H1 (cell line): ENCODE data around the gene ZPR1. TPM values are rescaled to one million over a fixed set of nuclear protein-coding genes. Genes with fewer than 3 reads are reported as not detected.

Source experiments
- CTCF ChIA-PET: fragments of 300-600 bp; sonication (Branson Sonifier 250); formaldehyde crosslinking; loops from one replicate; lab custom pipeline; 2021; ENCODE audit not compliant: partially characterized antibody; lab: Charles Lee
- POLR2A ChIA-PET: fragments of 300-600 bp; sonication (Branson Sonifier 250); formaldehyde crosslinking; loops from one replicate; lab custom pipeline; 2021; ENCODE audit warnings: inconsistent platforms; ENCODE audit not compliant: partially characterized antibody; lab: Charles Lee
- DNase-seq, 2 experiments: peaks; one replicate each; pipeline versions ENCODE4 v3.0.0 to v3.0.0-alpha.2; 2010 to 2022; ENCODE audit warnings: low spot score in 2 of 2, low read depth in 1 of 2, mixed read lengths in 1 of 2
- FAIRE-seq: peaks from 2 replicates; lab custom pipeline; 2011; peaks lifted over from hg19 to GRCh38; lab: Jason Lieb, UNC
- H2AFZ ChIP-seq: 2 replicates; pipeline ENCODE4 v1.8.1; 2012; ENCODE audit warnings: low read length, inconsistent platforms
- H2AK5ac ChIP-seq: 2 replicates; pipeline ENCODE4 v1.6.1; 2013; ENCODE audit warnings: low read depth, low read length
- H2BK120ac ChIP-seq: replicated peaks from 2 replicates; pipeline ENCODE3; 2013; ENCODE audit warnings: low read depth, low read length, inconsistent platforms
- H2BK12ac ChIP-seq: 2 replicates; pipeline ENCODE4 v1.6.1; 2013; ENCODE audit warnings: low read depth, low read length
- H2BK15ac ChIP-seq: 2 replicates; pipeline ENCODE4 v1.6.1; 2013; ENCODE audit warnings: low read length
- H2BK20ac ChIP-seq: 2 replicates; pipeline ENCODE4 v1.6.1; 2013; ENCODE audit warnings: low read length
- H2BK5ac ChIP-seq: 2 replicates; pipeline ENCODE4 v1.6.1; 2013; ENCODE audit warnings: low read depth, low read length
- H3K14ac ChIP-seq: 2 replicates; pipeline ENCODE4 v1.6.1; 2013; ENCODE audit warnings: inconsistent platforms; ENCODE audit not compliant: insufficient read length
- H3K18ac ChIP-seq: 2 replicates; pipeline ENCODE4 v1.6.1; 2013; ENCODE audit warnings: low read length; ENCODE audit errors: extremely low read depth
- H3K23ac ChIP-seq: 2 replicates; pipeline ENCODE4 v1.6.1; 2013; ENCODE audit warnings: inconsistent platforms; ENCODE audit not compliant: insufficient read length
- H3K23me2 ChIP-seq: 2 replicates; pipeline ENCODE4 v1.6.1; 2013; ENCODE audit warnings: low read depth, low read length
- H3K27ac ChIP-seq: 2 replicates; pipeline ENCODE4 v1.6.1; 2011; ENCODE audit warnings: low read depth, low read length, inconsistent platforms
- H3K27me3 ChIP-seq, 4 experiments: replicated peaks in 1 of 4; 1 replicate in 1 of 4; 2 replicates in 3 of 4; pipeline versions ENCODE4 v1.6.1 to v1.8.1; 2011 to 2013; ENCODE audit warnings: low read length in 3 of 4, mild to moderate bottlenecking in 3 of 4, inconsistent platforms in 2 of 4, mixed read lengths in 2 of 4, moderate library complexity in 1 of 4; ENCODE audit not compliant: control insufficient read depth in 3 of 4, insufficient read depth in 3 of 4; ENCODE audit errors: extremely low read depth in 1 of 4
- H3K36me3 ChIP-seq, 4 experiments: 2 replicates each; pipeline versions ENCODE4 v1.6.1 to v1.8.1; 2011 to 2013; ENCODE audit warnings: mild to moderate bottlenecking in 4 of 4, low read length in 3 of 4, moderate library complexity in 2 of 4, control low read depth in 1 of 4, inconsistent platforms in 1 of 4; ENCODE audit not compliant: insufficient read depth in 4 of 4, control insufficient read depth in 2 of 4
- H3K4ac ChIP-seq: replicated peaks from 2 replicates; pipeline ENCODE3; 2013; ENCODE audit warnings: low read length, low read depth, mixed read lengths, inconsistent platforms; ENCODE audit not compliant: insufficient read length
- H3K4me1 ChIP-seq, 4 experiments: replicated peaks in 1 of 4; 1 replicate in 1 of 4; 2 replicates in 3 of 4; pipeline versions ENCODE4 v1.6.1 to v1.8.1; 2011 to 2013; ENCODE audit warnings: low read length in 3 of 4, inconsistent platforms in 2 of 4, mixed read lengths in 1 of 4; ENCODE audit not compliant: insufficient read depth in 4 of 4, control insufficient read depth in 3 of 4
- H3K4me2 ChIP-seq, 2 experiments: 2 replicates each; pipeline versions ENCODE4 v1.6.1 to v1.8.1; 2011 to 2013; ENCODE audit warnings: low read depth in 2 of 2, low read length in 2 of 2, control low read depth in 1 of 2, inconsistent platforms in 1 of 2, mild to moderate bottlenecking in 1 of 2; ENCODE audit not compliant: insufficient read depth in 1 of 2
- H3K4me3 ChIP-seq, 4 experiments: fragments of 200-600, 300-600 bp in 1 of 4; sonication (generic), shearing (Covaris generic), sonication (Bioruptor Twin) in 1 of 4; 2 replicates each; pipeline versions ENCODE4 v1.5.1 to v1.8.1; 2011 to 2016; ENCODE audit warnings: low read length in 4 of 4, low read depth in 3 of 4, control low read depth in 2 of 4, inconsistent platforms in 2 of 4, mild to moderate bottlenecking in 2 of 4, mixed read lengths in 1 of 4, moderate library complexity in 1 of 4; ENCODE audit not compliant: insufficient read depth in 2 of 4; ENCODE audit errors: extremely low read depth in 1 of 4
- H3K56ac ChIP-seq: replicated peaks from 2 replicates; pipeline ENCODE3; 2013; ENCODE audit warnings: low read depth, mild to moderate bottlenecking, mixed read lengths, low read length, inconsistent platforms; ENCODE audit not compliant: insufficient read length
- H3K79me1 ChIP-seq: 2 replicates; pipeline ENCODE4 v1.6.1; 2013; ENCODE audit warnings: low read depth, low read length, control low read depth
- H3K79me2 ChIP-seq, 2 experiments: 2 replicates each; pipeline versions ENCODE4 v1.6.1 to v1.8.1; 2012 to 2013; ENCODE audit warnings: low read length in 2 of 2, mild to moderate bottlenecking in 2 of 2, inconsistent platforms in 1 of 2; ENCODE audit not compliant: insufficient read depth in 2 of 2, control insufficient read depth in 1 of 2
- H3K9ac ChIP-seq, 4 experiments: replicated peaks in 1 of 4; 1 replicate in 1 of 4; 2 replicates in 3 of 4; pipeline versions ENCODE4 v1.6.1 to v1.8.1; 2011 to 2013; ENCODE audit warnings: low read depth in 3 of 4, low read length in 3 of 4, control low read depth in 2 of 4, mild to moderate bottlenecking in 2 of 4, moderate library complexity in 2 of 4, inconsistent platforms in 1 of 4; ENCODE audit errors: extremely low read depth in 1 of 4
- H3K9me3 ChIP-seq, 2 experiments: 2 replicates each; pipeline versions ENCODE4 v1.6.1 to v1.8.1; 2012 to 2013; ENCODE audit warnings: mild to moderate bottlenecking in 2 of 2, moderate library complexity in 2 of 2, control low read depth in 1 of 2, inconsistent platforms in 1 of 2, low read depth in 1 of 2, low read length in 1 of 2, mixed read lengths in 1 of 2; ENCODE audit not compliant: insufficient read depth in 2 of 2
- H4K20me1 ChIP-seq, 2 experiments: replicated peaks in 1 of 2; 2 replicates each; pipeline versions ENCODE3 to v1.8.1; 2011 to 2013; ENCODE audit warnings: inconsistent platforms in 2 of 2, low read length in 2 of 2, mild to moderate bottlenecking in 1 of 2; ENCODE audit not compliant: insufficient read depth in 2 of 2, control insufficient read depth in 1 of 2
- H4K5ac ChIP-seq: 2 replicates; pipeline ENCODE4 v1.6.1; 2013; ENCODE audit warnings: low read length, low read depth, mixed read lengths, inconsistent platforms; ENCODE audit not compliant: insufficient read length
- H4K8ac ChIP-seq: 2 replicates; pipeline ENCODE4 v1.8.0; 2013; ENCODE audit warnings: mild to moderate bottlenecking, moderate library complexity, low read length, inconsistent platforms; ENCODE audit not compliant: insufficient read depth; ENCODE audit errors: extremely low read depth
- H4K91ac ChIP-seq: replicated peaks from 2 replicates; pipeline ENCODE3; 2013; ENCODE audit warnings: low read length, mixed read lengths, inconsistent platforms; ENCODE audit not compliant: insufficient read length
- CBX8 ChIP-seq: fragments of 300-800, 300-1000 bp; sonication (generic); IDR thresholded peaks from 2 replicates; pipeline ENCODE4 v1.7.1; 2016; ENCODE audit warnings: low read depth, low read length, borderline replicate concordance
- KDM1A ChIP-seq: fragments of 200-600, 300-600 bp; sonication (generic); IDR thresholded peaks from 2 replicates; pipeline ENCODE4 v1.7.1; 2016; ENCODE audit warnings: mild to moderate bottlenecking, low read length, borderline replicate concordance
- MAX ChIP-seq: IDR thresholded peaks from 2 replicates; pipeline ENCODE4 v1.6.1; 2012; ENCODE audit warnings: inconsistent platforms
- RAD21 ChIP-seq, 2 experiments: IDR thresholded peaks in 1 of 2; conservative IDR thresholded peaks in 1 of 2; 2 replicates each; pipeline ENCODE4 v1.6.1; 2011; ENCODE audit warnings: low read depth in 2 of 2, low read length in 2 of 2, improper control_type of control experiment in 1 of 2, inconsistent platforms in 1 of 2, mild to moderate bottlenecking in 1 of 2, moderate library complexity in 1 of 2
- WGBS, 2 experiments: shearing (Covaris generic) in 1 of 2; methylation state at CpG; one replicate each; pipeline versions ENCODE4 v1.1.6 to v1.1.7; 2013 to 2015; ENCODE audit warnings: low lambda C conversion rate in 2 of 2, mixed read lengths in 2 of 2, inconsistent platforms in 1 of 2, low coverage in 1 of 2, missing lambda C conversion rate in 1 of 2; ENCODE audit not compliant: insufficient replicate concordance in 2 of 2, insufficient coverage in 1 of 2, insufficient read length in 1 of 2; ENCODE audit errors: extremely low coverage in 1 of 2, missing lambda C conversion rate in 1 of 2; 5-methylcytosine and 5-hydroxymethylcytosine counted together
- polyA plus RNA-seq, 7 experiments: library from polyadenylated mRNA; depleted of rRNA in 3 of 7; stranded (reverse) in 5 of 7; unstranded in 2 of 7; fragments of >200 nt in 5 of 7; fragments of 200-250 nt in 2 of 7; gene quantifications; 1 replicate in 5 of 7; 2 replicates in 1 of 7; 4 replicates in 1 of 7; pipeline versions ENCODE4 v1.2.1 to v1.2.3, GENCODE V29; 2011 to 2013; ENCODE audit warnings: missing spikeins in 2 of 7, mixed read lengths in 2 of 7
- total RNA-seq: library from RNA; stranded (reverse); fragmentation: NEBNext Ultra II Directional; extraction: Animal tissue kit (Norgen Biotek cat#: 25700); gene quantifications from 2 replicates; pipeline ENCODE4 v1.2.1, GENCODE V29; 2021

ZPR1 gene
- total and polyA plus RNA-seq, 2 of the 8 experiments (the other 6 are each of a cell fraction or from before 2014, with no cell fraction given): 36.7 to 70.5 TPM

GRCh38 chr11:116832350-116833290, 44.8 kb upstream of the ZPR1 start:
- Histone ChIP-seq H4K8ac (no peak overlapping the region), H2AK5ac (0 out of 2 replicates have a peak overlapping the region, but pooled peaks have one; percentile 24), H4K91ac (no peak overlapping the region), H4K20me1 (no peaks in the 10 kb centered on the region), H3K14ac (no peak overlapping the region), H2BK20ac (no peak overlapping the region), H3K18ac (no peak overlapping the region), H3K36me3 (no peaks in the 10 kb centered on the region), H3K79me1 (no peaks in the 10 kb centered on the region), H3K4me2 (no peak overlapping the region), H2BK12ac (no peak overlapping the region), H3K23me2 (peaks cover 3% of the 10 kb centered on the region; the same call in 1 of the 2 replicates), H3K4me3 (no peak overlapping the region), H2BK5ac (no peak overlapping the region), H3K56ac (no peak overlapping the region), H3K9ac (no peak overlapping the region), H2BK120ac (no peak overlapping the region), H2BK15ac (no peak overlapping the region), H3K79me2 (no peaks in the 10 kb centered on the region), H3K23ac (no peak overlapping the region), H3K27ac (no peak overlapping the region), H3K4ac (no peak overlapping the region), H2AFZ (no peak overlapping the region), H4K5ac (no peak overlapping the region), H3K9me3 (no peaks in the 10 kb centered on the region; a peak in 1 of 4 replicates), H3K4me1 (peaks cover 0 to 21% (median 4%) of the 10 kb centered on the region in 4 experiments; a peak in 5 of 7 replicates), H3K27me3 (peaks cover 0 to 7% (median 5%) of the 10 kb centered on the region in 4 experiments; a peak in 3 of 7 replicates)
- no peak for TF ChIP-seq CBX8
- no peak for TF ChIP-seq KDM1A
- no peak for TF ChIP-seq MAX
- peak; percentile 18 to 32; a peak in 3 of 4 replicates for TF ChIP-seq RAD21 (IDR thresholded peaks at IDR 0.05 in 1 of 2, conservative IDR thresholded peaks at IDR 0.05 in 1 of 2; ENCODE audit: low read depth in 2 of 2, low read length in 2 of 2)
- CTCF ChIA-PET: interaction anchor here (0.5 to 12.2 kb wide), 7 partner anchors 9 to 308 kb away, joined by 3 to 237 read pairs (median 6); partner anchors contain the start of genes APOA4, APOA5 and ZPR1
- WGBS, 2 experiments: 83% methylated on average over 12 of the region's 13 CpGs; no CpG with 5 or more reads in 1 of the 2 experiments
- POLR2A ChIA-PET: interaction anchor here (1.0 kb wide), 1 partner anchor 311 kb away, joined by 3 read pairs; the partner anchor contains the start of gene PAFAH1B2
- FAIRE-seq (no peak), DNase-seq (no peak)
